ENCODE measurements around the gene OPCML.

Gene OPCML

GRCh38 chr11:132564091-132564885, 968.0 kb downstream of the OPCML start:
- Histone ChIP-seq H3K4me2 (ENCODE audit: low read depth, low read length) (no peak overlapping the region), H3K4me1 (ENCODE audit: low read length) (no peaks in the 10 kb centered on the region), H3K9me2 (replicated peaks; ENCODE audit: insufficient read depth, low read length) (no peaks in the 10 kb centered on the region), H4K20me1 (ENCODE audit: insufficient read depth, low read length) (no peaks in the 10 kb centered on the region), H3K27me3 (replicated peaks; ENCODE audit: insufficient read depth, low read length) (no peaks in the 10 kb centered on the region), H3K79me2 (ENCODE audit: low read length) (no peaks in the 10 kb centered on the region), H3K4me3 (ENCODE audit: low read length) (no peak overlapping the region), H3K27ac (ENCODE audit: low read length) (no peak overlapping the region), H3K36me3 (replicated peaks; ENCODE audit: insufficient read depth, low read length) (no peaks in the 10 kb centered on the region), H3F3A (ENCODE audit: insufficient read depth, low read length) (no peaks in the 10 kb centered on the region), H2AFZ (ENCODE audit: low read length) (no peak overlapping the region), H3K9ac (ENCODE audit: low read length) (no peak overlapping the region), H3K9me3 (replicated peaks; ENCODE audit: insufficient read depth, low read length) (no peaks in the 10 kb centered on the region)
- TF ChIP-seq CTCF (IDR thresholded peaks at IDR 0.05; ENCODE audit: low read length) (no peak), EZH2phosphoT487 (IDR thresholded peaks at IDR 0.05; ENCODE audit: low read length) (no peak), EZH2 (optimal IDR thresholded peaks at IDR 0.05; ENCODE audit: low read depth, low read length) (no peak)
- DNase-seq: no peak

DNA sequence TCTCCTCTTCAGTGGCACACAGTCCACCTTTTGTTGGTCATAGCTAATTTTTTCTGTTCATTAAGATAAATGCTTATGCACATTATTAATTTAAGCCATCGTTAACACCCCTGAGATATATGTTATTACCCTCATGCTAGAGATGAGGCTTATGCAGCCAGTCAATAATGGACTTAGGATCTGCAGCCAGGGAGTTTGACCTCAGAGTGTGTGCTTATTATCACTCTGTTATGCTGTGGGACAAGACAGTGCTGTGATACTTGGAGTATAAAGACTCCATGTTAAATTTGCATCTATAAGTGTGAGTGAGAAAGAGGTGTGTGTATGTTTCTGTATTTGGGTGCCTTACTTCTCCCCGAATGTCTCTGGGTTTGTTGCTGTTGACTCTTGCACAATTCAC, 969.3 kb downstream of the OPCML start:
- H3K4me1 ChIP-seq (ENCODE audit: low read length): no peaks in the 10 kb centered on the region
- H3K27ac ChIP-seq (ENCODE audit: low read length): no peak overlapping the region

GRCh38 chr11:132561937-132562336, 970.4 kb downstream of the OPCML start:
- Histone ChIP-seq H3K27me3 (replicated peaks; ENCODE audit: insufficient read depth, low read length) (no peaks in the 10 kb centered on the region), H3K27ac (ENCODE audit: low read length) (no peak overlapping the region), H3K9me2 (replicated peaks; ENCODE audit: insufficient read depth, low read length) (no peaks in the 10 kb centered on the region), H3K9me3 (replicated peaks; ENCODE audit: insufficient read depth, low read length) (no peaks in the 10 kb centered on the region), H3K9ac (ENCODE audit: low read length) (no peak overlapping the region), H4K20me1 (ENCODE audit: insufficient read depth, low read length) (no peaks in the 10 kb centered on the region), H3K4me1 (ENCODE audit: low read length) (no peaks in the 10 kb centered on the region), H3K4me2 (ENCODE audit: low read depth, low read length) (no peak overlapping the region), H3F3A (ENCODE audit: insufficient read depth, low read length) (no peaks in the 10 kb centered on the region), H3K36me3 (replicated peaks; ENCODE audit: insufficient read depth, low read length) (no peaks in the 10 kb centered on the region), H3K4me3 (ENCODE audit: low read length) (no peak overlapping the region), H2AFZ (ENCODE audit: low read length) (no peak overlapping the region), H3K79me2 (ENCODE audit: low read length) (no peaks in the 10 kb centered on the region)
- no peak for TF ChIP-seq EZH2 (optimal IDR thresholded peaks at IDR 0.05; ENCODE audit: low read depth, low read length)
- TF ChIP-seq CTCF (IDR thresholded peaks at IDR 0.05; ENCODE audit: low read length): no peak
- TF ChIP-seq EZH2phosphoT487 (IDR thresholded peaks at IDR 0.05; ENCODE audit: low read length): no peak
- no peak for DNase-seq

More for the DNA sequence above, 969.3 kb downstream of the OPCML start:
- H3K9me3 ChIP-seq (replicated peaks; ENCODE audit: insufficient read depth, low read length): no peaks in the 10 kb centered on the region
- H3K79me2 ChIP-seq (ENCODE audit: low read length): no peaks in the 10 kb centered on the region
- no peak overlapping the region for H3K4me2 ChIP-seq (ENCODE audit: low read depth, low read length)
- no peak for DNase-seq
- no peak overlapping the region for H3K9ac ChIP-seq (ENCODE audit: low read length)
- H3K27me3 ChIP-seq (replicated peaks; ENCODE audit: insufficient read depth, low read length): no peaks in the 10 kb centered on the region
- H3K4me3 ChIP-seq (ENCODE audit: low read length): no peak overlapping the region
- no peak overlapping the region for H2AFZ ChIP-seq (ENCODE audit: low read length)
- H3K9me2 ChIP-seq (replicated peaks; ENCODE audit: insufficient read depth, low read length): no peaks in the 10 kb centered on the region
- H3F3A ChIP-seq (ENCODE audit: insufficient read depth, low read length): no peaks in the 10 kb centered on the region
- no peak for TF ChIP-seq EZH2phosphoT487 (IDR thresholded peaks at IDR 0.05; ENCODE audit: low read length)
- TF ChIP-seq EZH2 (optimal IDR thresholded peaks at IDR 0.05; ENCODE audit: low read depth, low read length): no peak
- no peak for TF ChIP-seq CTCF (IDR thresholded peaks at IDR 0.05; ENCODE audit: low read length)
- H4K20me1 ChIP-seq (ENCODE audit: insufficient read depth, low read length): no peaks in the 10 kb centered on the region
- H3K36me3 ChIP-seq (replicated peaks; ENCODE audit: insufficient read depth, low read length): no peaks in the 10 kb centered on the region
